Measurements from ENCODE around the gene SCYL2. TPM values are rescaled to one million over a fixed set of nuclear protein-coding genes. Genes with fewer than 3 reads are reported as not detected.

Gene SCYL2
- total RNA-seq, 1 experiment from 2014 or later: 35.8 TPM

- DNase-seq: no peak
- ATAC-seq: no peak
- H3K27me3 ChIP-seq (ENCODE audit: low read length): no peaks in the 10 kb centered on the region
- peaks cover 1% of the 10 kb centered on the region for H3K4me1 ChIP-seq (ENCODE audit: insufficient read depth, low read length)
- no peaks in the 10 kb centered on the region for H3K9me3 ChIP-seq (ENCODE audit: low read length)
- no peak overlapping the region for H3K27ac ChIP-seq (ENCODE audit: low read length)
- POLR2A ChIA-PET (ENCODE audit: unreplicated experiment): no interaction called here
- no peaks in the 10 kb centered on the region for H3F3A ChIP-seq (ENCODE audit: low read length, unreplicated experiment)
- no peaks in the 10 kb centered on the region for H3K36me3 ChIP-seq (ENCODE audit: low read depth, low read length)
- no peak overlapping the region for H3K4me2 ChIP-seq (ENCODE audit: low read length)
- H3K9ac ChIP-seq (ENCODE audit: low read length): no peak overlapping the region
- TF ChIP-seq, protein P1, sequence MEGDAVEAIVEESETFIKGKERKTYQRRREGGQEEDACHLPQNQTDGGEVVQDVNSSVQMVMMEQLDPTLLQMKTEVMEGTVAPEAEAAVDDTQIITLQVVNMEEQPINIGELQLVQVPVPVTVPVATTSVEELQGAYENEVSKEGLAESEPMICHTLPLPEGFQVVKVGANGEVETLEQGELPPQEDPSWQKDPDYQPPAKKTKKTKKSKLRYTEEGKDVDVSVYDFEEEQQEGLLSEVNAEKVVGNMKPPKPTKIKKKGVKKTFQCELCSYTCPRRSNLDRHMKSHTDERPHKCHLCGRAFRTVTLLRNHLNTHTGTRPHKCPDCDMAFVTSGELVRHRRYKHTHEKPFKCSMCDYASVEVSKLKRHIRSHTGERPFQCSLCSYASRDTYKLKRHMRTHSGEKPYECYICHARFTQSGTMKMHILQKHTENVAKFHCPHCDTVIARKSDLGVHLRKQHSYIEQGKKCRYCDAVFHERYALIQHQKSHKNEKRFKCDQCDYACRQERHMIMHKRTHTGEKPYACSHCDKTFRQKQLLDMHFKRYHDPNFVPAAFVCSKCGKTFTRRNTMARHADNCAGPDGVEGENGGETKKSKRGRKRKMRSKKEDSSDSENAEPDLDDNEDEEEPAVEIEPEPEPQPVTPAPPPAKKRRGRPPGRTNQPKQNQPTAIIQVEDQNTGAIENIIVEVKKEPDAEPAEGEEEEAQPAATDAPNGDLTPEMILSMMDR (conservative IDR thresholded peaks at IDR 0.05; ENCODE audit: low read depth, low read length): no peak
- TF ChIP-seq EZH2 (IDR thresholded peaks at IDR 0.05; ENCODE audit: low read length, unreplicated experiment): no peak
- TF ChIP-seq EZH2phosphoT487 (IDR thresholded peaks at IDR 0.05; ENCODE audit: borderline replicate concordance, low read length): no peak
- H3K79me2 ChIP-seq (ENCODE audit: low read length): no peaks in the 10 kb centered on the region
- H4K20me1 ChIP-seq (ENCODE audit: low read length): no peaks in the 10 kb centered on the region
- no peak overlapping the region for H2AFZ ChIP-seq (ENCODE audit: low read length)
- BruUV-seq (replicated peaks): no TSS peak
- intact Hi-C loops (cut with micrococcal nuclease): no loop called here
- no peak overlapping the region for H3K4me3 ChIP-seq (ENCODE audit: low read length)
- H3K9me2 ChIP-seq (replicated peaks; ENCODE audit: low read length): no peaks in the 10 kb centered on the region
- CTCF ChIA-PET: no interaction called here
These were observed 27.4 kb upstream of the SCYL2 start for GRCh38 chr12:100239589-100239988.

DNA sequence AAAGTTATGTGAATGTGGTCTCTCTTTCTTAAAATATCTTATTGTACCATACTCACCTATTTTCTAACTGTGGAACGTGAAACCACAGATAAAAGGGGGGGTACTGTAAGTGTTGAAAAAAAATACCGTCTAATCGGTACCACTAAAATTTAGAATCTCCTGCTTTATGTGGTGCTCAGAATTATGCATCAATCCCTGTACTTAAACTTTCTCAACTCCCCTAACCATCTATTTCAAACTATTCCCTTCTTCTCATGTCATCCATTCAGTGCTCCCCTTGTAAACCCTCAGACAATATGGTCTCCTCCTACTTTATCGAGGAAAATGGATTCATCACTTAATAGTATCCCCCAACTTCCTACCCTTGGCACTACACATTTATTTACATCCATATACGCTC lies 23.8 kb upstream of the SCYL2 start:
- Histone ChIP-seq H3K4me2 (ENCODE audit: low read length) (no peak overlapping the region), H4K20me1 (ENCODE audit: low read length) (no peaks in the 10 kb centered on the region), H3K4me3 (ENCODE audit: low read length) (no peak overlapping the region), H3K9ac (ENCODE audit: low read length) (no peak overlapping the region), H3K4me1 (ENCODE audit: insufficient read depth, low read length) (no peaks in the 10 kb centered on the region), H3K27me3 (ENCODE audit: low read length) (no peaks in the 10 kb centered on the region), H2AFZ (ENCODE audit: low read length) (no peak overlapping the region), H3K9me2 (replicated peaks; ENCODE audit: low read length) (no peaks in the 10 kb centered on the region), H3K36me3 (ENCODE audit: low read depth, low read length) (no peaks in the 10 kb centered on the region), H3K79me2 (ENCODE audit: low read length) (no peaks in the 10 kb centered on the region), H3K9me3 (ENCODE audit: low read length) (no peaks in the 10 kb centered on the region), H3K27ac (ENCODE audit: low read length) (no peak overlapping the region), H3F3A (ENCODE audit: low read length, unreplicated experiment) (no peaks in the 10 kb centered on the region)
- BruUV-seq (replicated peaks): no TSS peak
- intact Hi-C loops (cut with micrococcal nuclease): no loop called here
- DNase-seq (no peak), ATAC-seq (no peak)
- ChIA-PET CTCF (no interaction called here), POLR2A (ENCODE audit: unreplicated experiment) (no interaction called here)
- TF ChIP-seq EZH2 (IDR thresholded peaks at IDR 0.05; ENCODE audit: low read length, unreplicated experiment): no peak
- TF ChIP-seq EZH2phosphoT487 (IDR thresholded peaks at IDR 0.05; ENCODE audit: borderline replicate concordance, low read length): no peak
- TF ChIP-seq, protein P1 (conservative IDR thresholded peaks at IDR 0.05; ENCODE audit: low read depth, low read length): no peak

DNA sequence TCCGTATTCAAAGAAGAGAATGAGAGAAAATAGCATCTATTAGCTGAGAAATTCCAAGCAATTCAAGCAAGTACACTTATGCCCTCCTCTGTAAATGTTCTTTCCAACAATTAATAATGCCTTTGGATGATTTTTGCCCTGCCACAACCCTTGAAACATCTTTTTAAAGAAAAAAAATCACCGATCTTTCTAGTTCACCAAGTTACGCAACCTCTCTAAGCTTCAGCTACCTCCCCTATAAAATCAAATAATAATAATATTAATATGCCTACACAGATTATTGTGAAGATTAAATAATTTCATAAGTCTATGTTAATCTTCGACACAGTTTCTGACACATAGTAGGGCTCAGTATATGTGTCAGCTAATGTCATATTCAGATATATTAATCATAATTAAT lies 19.2 kb upstream of the SCYL2 start:
- no TSS peak for BruUV-seq (replicated peaks)
- H3K27ac ChIP-seq (ENCODE audit: low read length): no peak overlapping the region

More for the DNA sequence above, 19.2 kb upstream of the SCYL2 start:
- DNase-seq (no peak), ATAC-seq (no peak)
- H3K36me3 ChIP-seq (ENCODE audit: low read depth, low read length): no peaks in the 10 kb centered on the region
- no peaks in the 10 kb centered on the region for H3K27me3 ChIP-seq (ENCODE audit: low read length)
- ChIA-PET POLR2A (ENCODE audit: unreplicated experiment) (no interaction called here), CTCF (no interaction called here)
- H3F3A ChIP-seq (ENCODE audit: low read length, unreplicated experiment): no peaks in the 10 kb centered on the region
- H2AFZ ChIP-seq (ENCODE audit: low read length): no peak overlapping the region
- 0 out of 2 replicates have a peak, but pooled peaks cover 4% of the 10 kb centered on the region for H3K4me1 ChIP-seq (ENCODE audit: insufficient read depth, low read length)
- H4K20me1 ChIP-seq (ENCODE audit: low read length): no peaks in the 10 kb centered on the region
- no peaks in the 10 kb centered on the region for H3K9me3 ChIP-seq (ENCODE audit: low read length)
- H3K9ac ChIP-seq (ENCODE audit: low read length): no peak overlapping the region
- no peaks in the 10 kb centered on the region for H3K79me2 ChIP-seq (ENCODE audit: low read length)
- H3K4me3 ChIP-seq (ENCODE audit: low read length): no peak overlapping the region
- H3K4me2 ChIP-seq (ENCODE audit: low read length): no peak overlapping the region
- H3K9me2 ChIP-seq (replicated peaks; ENCODE audit: low read length): no peaks in the 10 kb centered on the region
- TF ChIP-seq, protein P1 (conservative IDR thresholded peaks at IDR 0.05; ENCODE audit: low read depth, low read length): no peak
- TF ChIP-seq EZH2 (IDR thresholded peaks at IDR 0.05; ENCODE audit: low read length, unreplicated experiment) (no peak), EZH2phosphoT487 (IDR thresholded peaks at IDR 0.05; ENCODE audit: borderline replicate concordance, low read length) (no peak)
- intact Hi-C loops (cut with micrococcal nuclease): no loop called here
